ENCODE data around the gene SMAD3.

GRCh38 chr15:67017311-67017710 is 48.1 kb upstream of the SMAD3 start:
- TF ChIP-seq EP300 (IDR thresholded peaks at IDR 0.05; ENCODE audit: borderline replicate concordance in 1 of 2, low read depth in 2 of 2, low read length in 2 of 2) (no peak), POLR2A (IDR thresholded peaks at IDR 0.05; ENCODE audit: control extremely low read depth in 1 of 2, low read depth in 2 of 2, low read length in 2 of 2) (no peak), JUND (IDR thresholded peaks at IDR 0.05; ENCODE audit: low read length) (no peak), EZH2 (IDR thresholded peaks at IDR 0.05; ENCODE audit: low read depth, low read length, severe bottlenecking) (no peak), POLR2AphosphoS5 (IDR thresholded peaks at IDR 0.05; ENCODE audit: low read depth, low read length) (no peak), E2F6 (IDR thresholded peaks at IDR 0.05) (no peak), RAD21 (IDR thresholded peaks at IDR 0.05 in 1 of 2, conservative IDR thresholded peaks at IDR 0.05 in 1 of 2; ENCODE audit: low read depth in 2 of 2, low read length in 2 of 2) (no peak), KDM1A (IDR thresholded peaks at IDR 0.05; ENCODE audit: borderline replicate concordance, low read length) (no peak)
- TF ChIP-seq, protein P1, sequence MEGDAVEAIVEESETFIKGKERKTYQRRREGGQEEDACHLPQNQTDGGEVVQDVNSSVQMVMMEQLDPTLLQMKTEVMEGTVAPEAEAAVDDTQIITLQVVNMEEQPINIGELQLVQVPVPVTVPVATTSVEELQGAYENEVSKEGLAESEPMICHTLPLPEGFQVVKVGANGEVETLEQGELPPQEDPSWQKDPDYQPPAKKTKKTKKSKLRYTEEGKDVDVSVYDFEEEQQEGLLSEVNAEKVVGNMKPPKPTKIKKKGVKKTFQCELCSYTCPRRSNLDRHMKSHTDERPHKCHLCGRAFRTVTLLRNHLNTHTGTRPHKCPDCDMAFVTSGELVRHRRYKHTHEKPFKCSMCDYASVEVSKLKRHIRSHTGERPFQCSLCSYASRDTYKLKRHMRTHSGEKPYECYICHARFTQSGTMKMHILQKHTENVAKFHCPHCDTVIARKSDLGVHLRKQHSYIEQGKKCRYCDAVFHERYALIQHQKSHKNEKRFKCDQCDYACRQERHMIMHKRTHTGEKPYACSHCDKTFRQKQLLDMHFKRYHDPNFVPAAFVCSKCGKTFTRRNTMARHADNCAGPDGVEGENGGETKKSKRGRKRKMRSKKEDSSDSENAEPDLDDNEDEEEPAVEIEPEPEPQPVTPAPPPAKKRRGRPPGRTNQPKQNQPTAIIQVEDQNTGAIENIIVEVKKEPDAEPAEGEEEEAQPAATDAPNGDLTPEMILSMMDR (IDR thresholded peaks at IDR 0.05; ENCODE audit: control extremely low read depth in 1 of 3, insufficient read depth in 1 of 3, low read depth in 1 of 3, low read length in 3 of 3): no peak

Measured in H1 (cell line).